HuH-7.5 (cell line): ENCODE results near the gene ATG3.
"Not testable (repeated sequence)": the region's sequence is repeated elsewhere in the genome, so short reads cannot be mapped to it uniquely, and the experiment has no call there.

Source experiments
- DNase-seq: peaks from one replicate; pipeline ENCODE4 v3.0.0; 2011; ENCODE audit warnings: low spot score

ATG3 gene

GRCh38 chr3:112560721-112561483 is 860 bp downstream of the ATG3 start:
- DNase-seq = peak; percentile 63

GRCh38 chr3:112560307-112560706 is 1.5 kb downstream of the ATG3 start:
- no peak for DNase-seq

GRCh38 chr3:112557976-112558375 is 3.8 kb downstream of the ATG3 start:
- DNase-seq = no peak

GRCh38 chr3:112555535-112556170 is 6.1 kb downstream of the ATG3 start:
- DNase-seq = no peak

GRCh38 chr3:112550859-112551258 is 10.9 kb downstream of the ATG3 start:
- no peak for DNase-seq

- no peak for DNase-seq
Observed at GRCh38 chr3:112546216-112546759, 15.5 kb downstream of the ATG3 start.

GRCh38 chr3:112539825-112540650 is 21.7 kb downstream of the ATG3 start:
- no peak for DNase-seq

GRCh38 chr3:112531358-112531781 is 30.4 kb downstream of the ATG3 start:
- DNase-seq = no peak

- DNase-seq = no peak
Observed at GRCh38 chr3:112530573-112530972, 31.2 kb downstream of the ATG3 start.

GRCh38 chr3:112524127-112524526 is 37.6 kb downstream of the ATG3 start:
- not testable (repeated sequence) for DNase-seq

GRCh38 chr3:112519424-112520001 is 42.2 kb downstream of the ATG3 start:
- peak; percentile 13 for DNase-seq

- not testable (repeated sequence) for DNase-seq
Observed at GRCh38 chr3:112518970-112519369, 42.8 kb downstream of the ATG3 start.

- no peak for DNase-seq
Observed at GRCh38 chr3:112514527-112515128, 47.1 kb downstream of the ATG3 start.

- DNase-seq = no peak
Observed at GRCh38 chr3:112512320-112512719, 49.4 kb downstream of the ATG3 start.

GRCh38 chr3:112508860-112509259 is 52.9 kb downstream of the ATG3 start:
- no peak for DNase-seq

- DNase-seq = no peak
Observed at GRCh38 chr3:112508261-112508660, 53.5 kb downstream of the ATG3 start.

- no peak for DNase-seq
Observed at GRCh38 chr3:112505907-112506306, 55.9 kb downstream of the ATG3 start.

- DNase-seq = no peak
Observed at GRCh38 chr3:112504123-112504522, 57.6 kb downstream of the ATG3 start.

- DNase-seq = no peak
Observed at GRCh38 chr3:112503304-112503972, 58.3 kb downstream of the ATG3 start.

GRCh38 chr3:112500621-112501020 is 61.1 kb downstream of the ATG3 start:
- DNase-seq = no peak
